ENCODE results near the gene MESD.

Gene MESD

GRCh38 chr15:80904998-80905397 is 84.6 kb downstream of the MESD start:
- peak; percentile 34 for DNase-seq (ENCODE audit: low read depth)

- DNase-seq (ENCODE audit: low read depth): no peak
These were observed 87.3 kb downstream of the MESD start for GRCh38 chr15:80902298-80902801.

DNA sequence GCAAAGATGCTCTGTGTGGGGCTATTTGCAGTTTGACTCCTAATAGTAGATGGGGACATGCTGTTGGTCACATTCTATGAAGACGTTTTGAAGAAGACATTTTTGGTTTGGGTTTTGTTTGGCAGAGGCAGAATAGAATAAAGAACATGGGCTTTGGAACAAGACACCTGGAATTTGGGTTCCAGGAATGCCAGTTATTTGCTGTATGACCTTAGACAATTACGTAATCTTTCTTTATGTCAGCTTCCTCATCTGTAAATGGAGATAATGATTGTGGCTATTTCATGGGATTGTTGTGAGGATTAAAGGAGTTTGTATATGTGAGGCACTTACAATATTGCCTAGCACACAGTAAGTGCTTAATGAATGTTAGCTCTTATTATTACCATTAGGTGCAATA is 91.6 kb downstream of the MESD start:
- no peak for DNase-seq (ENCODE audit: low read depth)
